Measurements from ENCODE around the gene ATP6V0A1. TPM values are rescaled to one million over a fixed set of nuclear protein-coding genes. Genes with fewer than 3 reads are reported as not detected.
A peak's percentile ranks its signal among the peaks of the same experiment; 100 is the strongest.
"Not testable (repeated sequence)": the region's sequence is repeated elsewhere in the genome, so short reads cannot be mapped to it uniquely, and the experiment has no call there.

Gene ATP6V0A1
- total RNA-seq, 1 donor from 2014 or later = 69.5 TPM

DNA sequence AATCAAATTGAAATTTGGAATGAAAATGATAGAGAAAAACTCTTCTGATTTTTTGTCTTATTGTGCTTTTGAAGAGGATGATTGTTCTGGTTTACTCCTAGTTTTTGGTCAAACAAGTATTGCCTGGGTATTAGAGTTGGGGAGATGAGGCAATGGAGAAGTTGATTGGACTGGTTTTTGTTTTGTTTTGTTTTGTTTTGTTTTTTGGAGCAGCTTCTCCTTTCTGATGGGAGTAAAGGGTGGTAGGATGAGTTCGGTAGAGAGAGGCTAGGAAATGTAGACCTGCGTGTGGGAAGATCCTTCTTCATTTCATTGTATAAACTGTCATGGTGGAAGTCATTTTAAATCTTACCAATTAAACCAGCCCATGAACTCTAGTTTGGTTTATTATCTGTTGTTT lies 17.7 kb downstream of the ATP6V0A1 start:
- no peak for DNase-seq

DNA sequence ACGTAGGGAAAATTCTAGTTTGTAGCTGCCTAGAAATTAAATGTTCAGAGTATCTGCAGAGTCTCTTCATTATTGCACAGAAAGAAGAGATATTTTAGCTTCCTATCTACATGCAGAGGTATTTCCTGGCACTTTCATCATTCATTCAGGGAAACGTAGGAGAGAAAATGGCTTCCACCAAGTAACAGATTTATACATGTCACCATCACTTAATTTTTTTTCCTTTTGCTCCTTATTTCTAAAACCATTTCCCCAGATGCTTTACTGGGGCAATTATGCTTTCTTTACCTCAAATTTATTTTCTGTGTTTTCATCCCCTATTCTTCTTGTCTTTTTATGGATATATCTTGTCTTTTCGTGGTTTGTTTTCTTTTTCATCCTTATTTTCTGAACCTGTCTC lies 18.5 kb downstream of the ATP6V0A1 start:
- no peak for DNase-seq

DNA sequence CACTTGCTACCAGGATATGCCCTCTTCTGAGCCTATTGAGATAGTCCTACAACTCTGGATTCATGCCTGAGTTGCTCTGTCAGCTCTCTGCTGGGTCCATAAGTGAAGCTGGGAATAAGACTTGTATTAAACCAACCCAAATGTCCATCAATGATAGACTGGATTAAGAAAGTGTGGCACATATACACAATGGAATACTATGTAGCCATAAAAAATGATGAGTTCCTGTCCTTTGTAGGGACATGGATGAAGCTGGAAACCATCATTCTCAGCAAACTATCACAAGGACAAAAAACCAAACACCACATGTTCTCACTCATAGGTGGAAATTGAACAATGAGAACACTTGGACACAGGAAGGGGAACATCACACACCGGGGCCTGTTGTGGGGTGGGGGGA lies 19.1 kb downstream of the ATP6V0A1 start:
- not testable (repeated sequence) for DNase-seq

DNA sequence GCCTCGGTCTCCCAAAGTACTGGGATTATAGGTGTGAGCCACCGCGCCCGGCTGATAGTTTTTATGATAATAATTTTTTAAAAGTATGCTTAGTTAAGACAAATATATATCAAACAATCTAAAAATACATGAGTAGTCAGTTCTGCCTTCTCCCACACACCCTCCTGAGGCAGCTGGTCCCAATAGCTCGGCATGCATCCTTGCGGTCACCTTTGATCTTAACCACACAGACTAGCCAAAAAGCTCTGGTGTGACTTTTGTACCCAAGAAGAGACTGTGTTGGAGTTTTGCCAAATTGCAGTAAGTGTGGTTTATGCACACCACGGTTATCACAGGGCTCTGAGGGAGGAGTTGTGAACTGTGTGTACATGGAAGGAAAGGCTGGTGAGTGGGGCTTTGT lies 25.6 kb downstream of the ATP6V0A1 start:
- peak; percentile 10 for DNase-seq

DNA sequence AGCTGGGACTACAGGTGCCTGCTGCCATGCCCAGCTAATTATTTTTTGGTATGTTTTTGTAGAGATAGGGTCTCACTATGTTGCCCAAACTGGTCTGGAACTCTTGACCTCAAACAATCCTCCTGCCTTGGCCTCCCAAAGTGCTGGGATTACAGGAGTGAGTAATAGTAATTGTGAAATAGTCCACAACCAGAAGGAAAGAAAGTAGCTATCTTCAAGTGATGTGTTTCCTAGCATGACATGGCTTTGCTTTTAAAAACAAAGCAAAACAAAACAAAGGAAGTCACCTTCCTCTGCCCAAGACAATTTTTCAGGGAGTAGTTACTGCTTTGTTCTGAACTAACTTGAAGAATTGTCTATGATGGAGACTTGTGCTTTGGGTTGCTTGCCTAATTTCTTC lies 27.0 kb downstream of the ATP6V0A1 start:
- DNase-seq = no peak

DNA sequence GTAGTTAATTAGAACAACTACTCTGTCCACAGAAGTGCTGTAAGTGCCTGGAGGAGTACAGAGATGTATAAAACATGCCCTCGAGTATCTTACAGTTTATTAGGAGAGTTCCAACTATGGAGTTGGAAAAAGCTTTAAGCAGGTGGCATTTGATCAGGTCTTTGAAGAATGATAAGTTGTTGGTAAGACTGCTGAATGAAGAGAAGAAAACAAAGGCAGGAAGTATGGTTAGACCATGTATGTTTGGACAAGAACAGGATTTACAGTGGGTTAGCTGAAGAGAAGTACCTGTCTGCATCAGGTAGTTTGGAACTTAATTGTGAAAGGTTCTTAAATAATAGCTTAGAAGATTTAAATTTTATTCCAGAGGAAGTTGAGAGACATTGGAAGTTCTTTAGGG lies 29.4 kb downstream of the ATP6V0A1 start:
- no peak for DNase-seq

DNA sequence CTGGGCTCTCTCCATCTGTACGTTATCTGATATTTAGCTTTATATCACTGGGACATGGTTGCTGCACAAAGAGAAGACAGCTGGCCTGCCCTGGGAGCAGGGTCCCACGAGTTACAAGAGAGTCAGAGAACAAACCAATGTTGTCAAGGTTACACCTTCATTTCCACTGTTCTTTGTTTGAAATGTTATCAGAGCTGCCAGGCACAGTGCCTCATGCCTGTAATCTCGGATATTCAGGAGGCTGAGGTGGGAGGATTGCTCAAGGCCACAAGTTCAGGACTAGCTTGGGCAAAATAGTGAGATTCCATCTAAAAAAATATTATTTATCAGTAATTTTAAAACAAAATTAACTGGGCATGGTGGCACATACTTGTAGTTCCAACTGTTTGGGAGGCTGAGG lies 34.6 kb downstream of the ATP6V0A1 start:
- DNase-seq = peak; percentile 28

DNA sequence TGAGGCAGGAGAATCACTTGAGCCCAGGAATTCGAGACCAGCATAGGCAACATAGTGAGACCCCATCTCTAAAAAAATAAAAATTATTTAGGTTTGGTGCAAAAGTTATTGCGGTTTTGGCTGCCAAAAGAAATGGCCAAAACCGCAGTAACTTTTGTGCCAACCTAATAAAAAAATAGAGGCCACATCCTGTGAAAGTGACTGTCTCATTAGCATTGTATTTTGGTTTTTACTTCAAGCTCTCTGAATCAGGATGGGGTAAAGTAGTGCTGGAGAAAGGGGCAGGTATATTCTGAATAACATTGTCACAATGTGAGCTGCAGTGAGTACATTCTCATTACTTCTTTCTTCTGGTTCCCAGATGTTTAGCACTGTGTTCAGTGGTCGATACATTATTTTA lies 36.0 kb downstream of the ATP6V0A1 start:
- DNase-seq = no peak

DNA sequence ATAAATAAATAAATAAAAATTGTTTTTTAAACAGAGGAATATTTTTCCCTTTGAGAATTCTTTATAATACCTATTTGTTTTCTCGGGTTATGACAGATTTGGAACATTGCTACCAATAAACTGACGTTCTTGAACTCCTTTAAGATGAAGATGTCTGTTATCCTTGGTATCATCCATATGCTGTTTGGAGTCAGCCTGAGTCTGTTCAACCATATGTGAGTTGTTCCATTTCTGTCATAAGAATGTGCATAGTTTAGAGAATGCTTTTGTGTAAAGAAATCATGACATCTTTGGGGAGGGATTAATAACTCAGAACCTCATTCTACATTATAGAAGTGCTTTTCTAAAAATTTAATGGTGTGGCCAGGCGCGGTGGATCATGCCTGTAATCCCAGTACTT lies 40.1 kb downstream of the ATP6V0A1 start:
- DNase-seq = no peak

DNA sequence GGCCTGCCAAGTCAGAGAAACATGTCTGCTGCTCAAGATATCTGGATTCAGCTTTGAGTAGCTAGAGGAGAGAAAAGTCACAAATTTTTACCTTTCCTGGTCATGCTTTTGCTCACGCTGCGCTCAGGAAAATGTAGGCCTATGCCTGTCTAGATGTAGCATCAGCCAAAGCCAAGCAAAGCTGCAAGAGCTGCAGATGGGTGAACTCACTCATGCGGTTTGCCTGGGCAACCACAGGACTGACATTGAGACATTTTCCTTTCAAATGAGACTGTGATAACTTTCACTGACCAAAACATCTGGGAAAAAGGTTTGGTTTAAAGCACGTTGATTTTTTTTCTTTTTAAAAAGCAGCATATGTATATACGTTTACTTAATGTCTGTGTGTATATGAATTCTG lies 43.4 kb downstream of the ATP6V0A1 start:
- no peak for DNase-seq

DNA sequence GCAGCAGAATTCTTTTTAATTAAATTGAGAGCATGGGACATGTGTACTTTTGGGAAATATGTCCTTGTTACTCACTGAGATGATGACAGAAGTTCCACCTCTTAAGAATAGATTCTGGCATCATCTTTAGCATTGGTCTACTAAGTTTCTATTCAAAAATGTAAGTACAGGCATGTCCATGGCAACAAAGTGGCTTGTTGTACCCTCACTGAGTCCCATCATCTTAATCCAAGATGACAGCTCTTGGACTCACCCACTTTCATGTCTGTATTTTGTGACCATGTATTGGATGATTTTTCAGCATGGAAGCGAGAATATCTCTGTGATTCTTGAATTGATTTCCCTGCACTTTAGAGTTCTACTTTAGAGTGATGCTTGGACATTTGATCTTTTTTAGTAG lies 44.2 kb downstream of the ATP6V0A1 start:
- DNase-seq = no peak

DNA sequence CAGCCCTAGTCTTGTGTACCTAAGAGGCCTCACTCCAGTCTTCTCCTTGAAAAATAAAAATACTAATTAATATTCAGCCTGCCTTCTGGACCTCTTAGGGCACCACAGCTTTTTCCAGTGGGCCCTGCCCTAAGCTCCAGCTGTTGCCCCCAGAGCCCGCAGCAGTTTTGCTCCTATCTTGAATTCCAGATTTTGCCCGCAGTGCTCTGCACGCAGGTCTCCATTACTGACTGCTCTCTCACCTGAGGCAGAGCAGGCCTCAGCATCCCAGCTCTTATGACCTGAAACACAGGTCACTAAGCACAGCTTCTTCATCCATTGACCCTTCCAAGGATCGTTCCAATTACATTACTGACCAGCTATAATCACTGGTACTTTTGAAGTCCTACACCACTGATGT lies 49.0 kb downstream of the ATP6V0A1 start:
- DNase-seq = no peak

DNA sequence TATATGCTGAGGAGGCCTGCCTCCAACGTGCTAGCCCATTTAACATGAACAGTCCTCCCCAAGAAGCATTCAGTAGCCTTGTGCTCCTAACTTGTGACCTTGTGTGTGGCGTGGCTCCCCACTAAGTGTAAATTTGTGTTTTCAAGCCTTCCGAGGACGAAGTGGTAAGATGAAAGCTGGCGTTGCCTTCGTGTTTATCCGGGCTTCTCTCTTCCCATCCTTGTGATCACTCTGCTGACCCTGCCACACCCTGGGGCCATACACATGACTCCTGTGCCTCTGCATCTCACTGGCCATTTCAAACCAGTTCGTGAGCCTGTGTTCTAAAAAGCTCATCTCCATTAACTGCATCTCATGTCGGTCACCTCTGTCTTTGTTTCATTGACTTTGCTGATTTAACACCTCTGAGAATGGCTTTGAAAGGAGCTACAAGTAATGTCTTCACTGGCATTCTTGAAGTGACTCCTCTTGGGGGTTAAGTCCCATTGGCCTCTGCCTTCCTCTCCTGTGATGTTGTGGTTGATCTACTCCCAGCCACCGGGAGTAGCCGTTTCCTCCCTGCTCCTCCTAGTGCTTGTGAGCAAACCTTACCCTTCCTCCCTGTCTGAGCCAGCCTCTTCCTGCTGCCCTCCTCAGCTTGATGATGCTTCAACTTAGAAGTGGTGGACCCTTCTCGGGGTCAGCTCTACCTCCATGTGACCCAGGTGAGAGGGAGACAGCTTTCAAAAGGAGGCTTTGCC lies 49.9 kb downstream of the ATP6V0A1 start:
- DNase-seq = no peak

DNA sequence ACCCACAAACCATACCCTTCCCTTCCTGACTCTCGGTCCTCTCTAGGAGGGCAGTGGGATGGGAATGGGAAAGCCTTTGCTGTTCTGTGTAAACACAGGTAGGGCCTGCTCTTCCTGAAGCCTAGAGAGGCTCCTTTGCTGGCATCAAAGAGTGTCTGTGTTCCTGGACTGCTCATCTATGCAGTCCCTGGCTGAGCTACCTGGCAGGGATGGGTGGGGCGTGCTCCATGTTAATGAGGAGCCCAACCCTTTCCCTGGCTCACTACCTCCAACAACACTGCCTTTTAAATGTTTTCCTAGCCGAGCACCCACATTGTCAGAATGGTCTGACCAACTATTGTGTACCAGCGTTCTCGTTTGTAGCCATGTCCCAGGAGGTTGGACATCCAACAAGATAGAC lies 50.7 kb downstream of the ATP6V0A1 start:
- no peak for DNase-seq

DNA sequence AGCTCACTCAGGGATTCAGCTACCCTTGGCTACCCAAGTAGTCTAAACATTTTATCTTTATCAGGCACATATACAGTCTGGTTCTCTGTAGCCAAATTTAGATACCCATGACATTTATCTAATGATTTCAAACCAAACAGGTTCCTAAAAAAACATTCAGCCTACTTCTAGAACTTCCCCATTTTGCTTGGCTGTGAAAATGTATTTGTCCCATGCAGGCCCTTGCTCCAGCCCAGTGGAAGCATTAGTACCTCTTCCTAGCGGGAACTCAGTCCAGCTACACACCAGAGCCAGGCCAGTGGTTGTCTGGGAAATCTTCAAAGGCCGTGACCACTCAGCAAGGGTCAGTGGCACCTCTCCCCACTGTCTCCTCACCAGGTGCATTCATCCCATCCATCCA lies 51.2 kb downstream of the ATP6V0A1 start:
- no peak for DNase-seq

DNA sequence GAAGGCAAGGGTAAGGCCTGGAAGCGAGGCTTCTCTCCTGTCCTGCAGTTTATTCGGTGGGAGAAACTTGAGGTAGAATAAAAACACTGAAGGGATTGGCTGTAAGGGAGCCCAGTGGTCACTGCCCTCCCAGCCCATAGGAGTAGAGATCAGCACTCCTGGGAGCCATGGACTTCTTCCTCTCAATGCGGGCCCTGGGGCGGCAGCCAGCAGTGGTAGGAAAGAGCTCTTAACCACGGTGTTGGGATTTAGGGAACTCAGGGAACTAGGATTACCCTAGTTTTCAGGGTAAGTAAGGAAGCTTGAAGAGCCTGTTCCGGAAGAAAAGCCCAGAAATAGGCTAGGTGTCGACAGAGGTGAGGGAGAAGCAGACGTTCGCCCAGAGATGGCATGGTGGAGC lies 53.6 kb downstream of the ATP6V0A1 start:
- DNase-seq = no peak

DNA sequence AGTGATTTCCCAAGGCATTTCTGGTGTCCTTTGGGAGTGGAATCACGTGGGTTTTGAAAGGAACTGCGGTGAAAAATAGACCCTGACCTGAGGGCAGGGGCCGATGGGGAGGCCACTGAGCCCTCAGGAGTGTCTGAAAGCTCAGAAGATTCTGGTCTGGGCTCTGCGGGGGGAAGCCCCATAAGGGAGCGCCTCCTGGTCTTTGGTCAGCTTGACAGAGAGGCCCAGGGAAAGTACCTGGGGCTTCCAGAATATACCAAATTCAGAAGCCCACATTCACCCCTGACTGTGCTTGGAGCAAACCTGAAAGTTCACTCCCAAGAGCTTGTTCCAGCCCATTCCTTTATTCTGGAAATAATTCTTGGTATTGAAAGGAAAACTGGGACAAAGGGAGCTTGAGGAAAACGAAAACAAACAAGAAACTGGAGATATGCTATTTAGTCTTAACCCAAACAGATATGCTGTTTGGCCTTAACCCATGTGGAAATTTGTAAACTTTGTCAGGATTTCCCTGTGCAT lies 54.1 kb downstream of the ATP6V0A1 start:
- DNase-seq = no peak

DNA sequence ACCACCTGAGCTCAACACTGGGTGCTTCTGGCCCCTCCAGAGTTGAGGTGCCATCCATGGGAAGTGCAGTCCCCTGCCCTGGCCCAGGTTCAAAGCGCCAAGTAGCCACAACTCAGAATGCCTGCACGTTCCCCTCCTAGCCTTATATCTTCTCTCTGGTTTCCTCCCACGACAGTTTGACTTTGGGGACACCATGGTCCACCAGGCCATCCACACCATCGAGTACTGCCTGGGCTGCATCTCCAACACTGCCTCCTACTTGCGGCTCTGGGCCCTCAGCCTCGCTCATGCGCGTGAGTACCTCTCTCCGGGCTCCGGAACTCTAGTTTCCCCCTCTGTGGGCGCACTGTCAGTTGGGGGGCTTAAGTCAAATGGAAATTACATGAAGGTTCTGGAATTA lies 55.0 kb downstream of the ATP6V0A1 start:
- DNase-seq = no peak

DNA sequence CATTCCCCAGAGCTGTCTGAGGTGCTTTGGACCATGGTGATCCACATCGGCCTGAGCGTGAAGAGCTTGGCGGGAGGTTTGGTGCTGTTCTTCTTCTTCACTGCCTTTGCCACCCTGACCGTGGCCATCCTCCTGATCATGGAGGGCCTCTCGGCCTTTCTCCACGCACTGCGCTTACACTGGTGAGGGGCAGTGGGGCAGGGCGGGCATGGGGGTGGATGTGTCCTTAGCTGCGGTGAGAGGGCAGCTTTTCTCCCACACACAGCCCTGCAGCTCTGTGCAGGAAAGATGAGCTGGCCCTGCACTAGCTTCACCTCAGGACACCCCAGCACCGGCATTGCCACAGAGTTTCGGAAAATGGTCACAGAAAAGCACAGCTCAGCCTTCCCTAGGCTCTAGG lies 55.6 kb downstream of the ATP6V0A1 start:
- DNase-seq = no peak

DNA sequence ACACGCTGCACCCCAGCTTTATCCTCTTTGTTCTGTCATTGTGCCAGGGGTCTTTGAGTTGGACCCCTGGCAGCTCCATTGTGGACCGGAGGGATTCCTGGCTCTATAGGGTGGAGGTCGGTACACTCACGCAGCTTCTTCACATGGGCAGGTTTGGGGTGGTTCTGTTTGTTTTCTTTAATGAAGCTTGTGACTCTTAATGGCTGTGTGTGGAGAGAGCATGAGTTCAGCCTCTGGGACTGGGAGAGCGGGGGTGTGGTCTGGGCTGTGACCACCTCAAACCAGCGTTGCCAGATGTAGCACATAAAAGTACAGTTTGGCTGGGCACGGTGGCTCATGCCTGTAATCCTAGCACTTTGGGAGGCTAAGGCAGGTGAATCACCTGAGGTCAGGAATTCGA lies 56.2 kb downstream of the ATP6V0A1 start:
- DNase-seq = no peak

DNA sequence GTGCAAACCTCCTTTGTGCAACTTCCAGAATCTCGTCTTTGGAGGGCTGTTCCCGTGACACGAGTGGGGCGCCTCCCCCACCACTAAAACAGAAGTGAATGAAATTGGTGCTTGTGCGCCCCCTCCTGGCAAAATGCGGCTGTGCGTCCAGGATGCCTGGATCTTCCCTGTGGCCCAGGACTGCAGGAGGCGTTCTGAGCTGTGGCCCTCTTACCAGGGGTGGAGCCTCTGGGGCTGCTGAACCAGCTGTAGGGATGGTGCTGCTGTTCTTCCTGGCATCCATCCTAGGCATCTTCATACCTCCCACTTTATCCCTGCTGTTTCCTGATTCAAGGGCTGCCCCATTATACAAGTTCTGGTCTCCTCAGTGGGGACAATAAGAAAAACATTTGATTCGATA lies 58.8 kb downstream of the ATP6V0A1 start:
- peak; percentile 86 for DNase-seq

DNA sequence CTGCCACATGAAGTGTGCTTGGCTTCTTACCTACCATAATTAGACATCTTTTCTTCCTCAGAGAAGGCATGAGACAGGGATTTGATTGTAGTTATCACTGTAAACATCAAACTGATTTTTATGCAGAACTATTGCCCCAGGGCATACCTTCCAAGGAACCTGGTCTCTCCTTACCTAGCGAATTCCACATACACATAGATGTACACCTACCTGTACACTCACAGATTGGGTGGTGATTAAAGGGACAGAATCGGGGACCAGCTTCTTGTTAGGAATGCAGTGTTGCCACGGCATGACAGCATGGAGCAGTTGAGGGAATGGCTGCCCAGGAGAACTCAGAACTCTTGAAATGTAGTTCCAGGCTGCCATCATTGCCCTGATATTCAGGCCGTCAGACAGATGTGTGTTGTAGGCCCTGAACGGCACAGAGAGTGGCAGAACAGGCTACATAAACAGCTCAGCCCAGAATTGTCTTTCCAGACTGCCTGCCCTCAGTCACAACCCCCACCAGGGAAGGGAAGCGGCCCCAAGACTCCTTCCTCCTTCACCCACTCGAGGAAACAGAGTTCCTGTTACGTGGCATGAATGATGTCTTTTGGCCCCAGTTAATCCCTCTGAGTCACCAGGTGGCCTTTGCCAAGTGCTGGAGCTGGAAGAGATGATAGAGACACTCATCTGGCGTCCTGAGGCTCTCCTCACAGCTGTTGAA lies 59.5 kb downstream of the ATP6V0A1 start:
- DNase-seq = peak; percentile 87

DNA sequence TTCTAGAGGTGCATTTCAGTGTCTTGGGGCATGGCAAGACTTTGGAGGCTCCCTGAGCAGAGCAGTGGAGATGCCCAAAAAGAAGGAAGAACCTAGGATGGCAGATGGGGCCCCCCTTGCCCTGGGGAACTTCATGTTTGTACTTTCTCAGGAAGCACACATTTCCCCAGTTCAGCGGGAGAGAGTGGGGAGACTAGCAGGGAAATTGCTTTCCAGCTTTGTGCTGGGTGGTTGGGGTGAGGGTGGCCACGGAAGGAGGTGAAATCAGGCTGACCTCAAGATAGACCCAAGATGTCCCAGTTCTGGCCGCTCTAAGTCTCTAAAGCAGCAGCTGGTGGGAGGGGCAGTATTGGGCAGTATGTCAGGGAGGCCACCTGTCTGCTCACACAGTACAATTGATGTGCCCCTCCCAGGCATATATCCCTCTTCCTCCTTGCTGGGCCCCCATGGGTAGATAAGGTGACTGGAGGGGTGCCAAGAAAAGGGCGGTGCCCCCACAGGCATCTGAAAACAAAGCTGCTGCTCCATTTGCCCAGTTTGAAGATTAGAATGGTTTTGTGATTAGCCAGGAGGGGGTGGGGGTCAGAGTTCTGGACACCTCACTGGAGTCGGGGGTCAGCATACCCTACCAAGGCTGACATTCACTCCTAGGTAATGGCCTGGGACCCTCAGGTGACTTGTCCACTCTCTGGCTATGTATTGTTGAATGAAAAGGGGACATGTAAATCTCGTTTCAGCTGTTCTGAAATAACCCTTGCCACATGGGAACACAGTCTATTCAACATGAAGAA lies 60.3 kb downstream of the ATP6V0A1 start:
- DNase-seq = peak; percentile 86
